Dedifferentiated amniotic fluid mesenchymal stem cell (primary cell): Measurements from ENCODE around the gene STIM1.
"Not testable (repeated sequence)": the region's sequence is repeated elsewhere in the genome, so short reads cannot be mapped to it uniquely, and the experiment has no call there.

Experiments used
- DNase-seq: peaks from one replicate; pipeline ENCODE4 v3.0.0-alpha.2; 2016; ENCODE audit errors: extremely low spot score

STIM1 gene

GRCh38 chr11:4111834-4112233 lies 256.4 kb downstream of the STIM1 start:
- no peak for DNase-seq

- DNase-seq: no peak
Measured at GRCh38 chr11:4115128-4115527, 259.7 kb downstream of the STIM1 start.

- DNase-seq: peak; percentile 74
Measured at GRCh38 chr11:4118107-4118506, 262.6 kb downstream of the STIM1 start.

- no peak for DNase-seq
Measured at GRCh38 chr11:4123218-4123617, 267.8 kb downstream of the STIM1 start.

GRCh38 chr11:4125141-4125540 lies 269.7 kb downstream of the STIM1 start:
- no peak for DNase-seq

GRCh38 chr11:4127357-4127756 lies 271.9 kb downstream of the STIM1 start:
- DNase-seq: no peak

- DNase-seq: not testable (repeated sequence)
Measured at GRCh38 chr11:4130219-4130618, 274.8 kb downstream of the STIM1 start.

- DNase-seq: no peak
Measured at GRCh38 chr11:4134806-4135205, 279.3 kb downstream of the STIM1 start.

GRCh38 chr11:4138497-4138896 lies 283.0 kb downstream of the STIM1 start:
- no peak for DNase-seq

- DNase-seq: no peak
Measured at GRCh38 chr11:4140067-4140636, 284.7 kb downstream of the STIM1 start.
